GM19372 (cell line): ENCODE results near the gene VMO1.

ENCODE experiments used
- ATAC-seq: cut with Tn5 transposase; IDR thresholded peaks from one replicate; pipeline ENCODE4 v1.9.1; 2021; ENCODE audit warnings: mild to moderate bottlenecking, low read depth, moderate library complexity; ENCODE audit not compliant: unreplicated experiment

The VMO1 gene

GRCh38 chr17:4800462-4801196, 14.5 kb upstream of the VMO1 start:
- ATAC-seq, result no peak

- no peak for ATAC-seq
Observed at GRCh38 chr17:4796552-4796920, 10.4 kb upstream of the VMO1 start.

GRCh38 chr17:4795168-4795567, 9.0 kb upstream of the VMO1 start:
- ATAC-seq, result no peak

- no peak for ATAC-seq
Observed at GRCh38 chr17:4790705-4791088, 4.5 kb upstream of the VMO1 start.

- peak; percentile 71 for ATAC-seq
Observed at GRCh38 chr17:4789951-4790704, 4.0 kb upstream of the VMO1 start.

GRCh38 chr17:4789701-4789950, 3.5 kb upstream of the VMO1 start:
- ATAC-seq, result no peak

- ATAC-seq, result peak; percentile 8
Observed at GRCh38 chr17:4788807-4789700, 2.9 kb upstream of the VMO1 start, which contains the start of gene GLTPD2. Gene GLTPD2 (plus strand): TSS chr17:4788964. CDS start chr17:4789012, 48 bp downstream.

- no peak for ATAC-seq
Observed at GRCh38 chr17:4788159-4788806, 2.1 kb upstream of the VMO1 start.

- no peak for ATAC-seq
Observed at GRCh38 chr17:4786516-4786915, 352 bp upstream of the VMO1 start.

- no peak for ATAC-seq
Observed at GRCh38 chr17:4785311-4786105, 656 bp downstream of the VMO1 start.

GRCh38 chr17:4782652-4783051, 3.5 kb downstream of the VMO1 start:
- ATAC-seq, result no peak

GRCh38 chr17:4780325-4780955, 5.7 kb downstream of the VMO1 start:
- no peak for ATAC-seq

GRCh38 chr17:4777969-4778760, 8.0 kb downstream of the VMO1 start:
- no peak for ATAC-seq

- ATAC-seq, result no peak
Observed at GRCh38 chr17:4772235-4772613, 13.9 kb downstream of the VMO1 start.

- ATAC-seq, result no peak
Observed at GRCh38 chr17:4771519-4772234, 14.5 kb downstream of the VMO1 start, which contains the start of gene TM4SF5. Gene TM4SF5 (plus strand): TSS chr17:4771886. CDS start chr17:4771923, 37 bp downstream.

- ATAC-seq, result no peak
Observed at GRCh38 chr17:4769628-4770027, 16.5 kb downstream of the VMO1 start.

- ATAC-seq, result no peak
Observed at GRCh38 chr17:4768298-4768697, 17.9 kb downstream of the VMO1 start.

- no peak for ATAC-seq
Observed at GRCh38 chr17:4766723-4767122, 19.4 kb downstream of the VMO1 start.
